GM19239 (cell line): Measurements from ENCODE around the gene RIC8B.

ENCODE experiments used
- DNase-seq: peaks from one replicate; pipeline ENCODE4 v3.0.0; 2011; ENCODE audit warnings: low spot score; ENCODE audit not compliant: insufficient read length
- FAIRE-seq: peaks from 2 replicates; lab custom pipeline; 2011; peaks lifted over from hg19 to GRCh38; lab: Jason Lieb, UNC

The RIC8B gene

GRCh38 chr12:106757623-106758348, 16.7 kb upstream of the RIC8B start:
- no peak for FAIRE-seq
- no peak for DNase-seq

GRCh38 chr12:106758349-106759110, 16.0 kb upstream of the RIC8B start:
- DNase-seq (no peak), FAIRE-seq (no peak)

DNA sequence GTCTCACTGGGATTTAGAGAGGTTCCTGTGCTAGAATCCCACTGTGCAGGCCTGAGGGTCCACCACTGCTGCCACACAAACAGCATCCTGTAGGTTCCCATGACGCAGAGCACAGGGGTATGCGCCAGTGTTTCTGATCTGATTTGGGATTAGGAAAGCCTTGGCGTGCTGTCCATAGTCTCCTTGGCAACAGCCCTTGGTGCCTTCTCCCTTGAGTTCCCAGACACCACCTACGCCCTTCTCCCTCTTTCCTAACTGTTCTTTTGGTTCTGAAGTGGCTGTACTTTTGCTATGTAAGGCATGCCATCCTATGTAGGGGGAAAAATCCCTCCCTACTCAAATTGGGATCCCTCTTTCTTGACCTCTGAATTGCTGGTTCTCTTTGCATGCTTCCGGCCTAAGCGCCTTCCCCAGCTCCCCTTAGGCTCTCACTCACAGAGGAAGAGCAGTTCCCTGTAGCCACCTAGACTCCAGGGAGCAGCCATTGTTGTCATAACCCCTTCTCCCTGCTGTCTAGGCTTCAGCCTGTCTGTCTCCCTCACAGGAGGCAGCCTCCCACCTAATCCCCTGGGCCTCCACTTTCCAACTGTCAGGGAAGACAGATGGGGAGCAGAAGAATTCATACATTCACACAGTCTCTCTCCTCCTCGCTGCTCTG, 14.8 kb upstream of the RIC8B start:
- DNase-seq = no peak
- peak; percentile 33 for FAIRE-seq

DNA sequence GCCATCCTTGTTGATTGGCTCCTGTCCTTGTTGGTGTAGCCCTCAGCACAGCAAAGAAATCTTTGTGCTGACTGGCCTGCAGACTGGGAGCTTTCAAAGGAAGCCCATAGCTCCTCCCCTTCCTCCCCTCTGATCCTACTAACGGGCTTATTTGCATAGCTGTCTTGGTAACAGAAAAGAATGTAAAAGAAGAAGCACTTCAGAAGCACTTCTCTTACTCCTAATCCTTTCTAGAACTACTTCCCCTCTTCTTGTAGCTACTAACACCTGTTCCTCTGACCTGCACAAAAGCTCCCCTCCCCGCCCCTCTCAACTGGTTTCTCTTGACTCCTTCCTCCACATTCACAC, 14.3 kb upstream of the RIC8B start:
- FAIRE-seq (peak; percentile 94), DNase-seq (peak; percentile 61)

GRCh38 chr12:106764220-106764619, 10.3 kb upstream of the RIC8B start:
- FAIRE-seq (no peak), DNase-seq (no peak)

GRCh38 chr12:106764738-106765137, 9.7 kb upstream of the RIC8B start:
- FAIRE-seq (no peak), DNase-seq (no peak)

DNA sequence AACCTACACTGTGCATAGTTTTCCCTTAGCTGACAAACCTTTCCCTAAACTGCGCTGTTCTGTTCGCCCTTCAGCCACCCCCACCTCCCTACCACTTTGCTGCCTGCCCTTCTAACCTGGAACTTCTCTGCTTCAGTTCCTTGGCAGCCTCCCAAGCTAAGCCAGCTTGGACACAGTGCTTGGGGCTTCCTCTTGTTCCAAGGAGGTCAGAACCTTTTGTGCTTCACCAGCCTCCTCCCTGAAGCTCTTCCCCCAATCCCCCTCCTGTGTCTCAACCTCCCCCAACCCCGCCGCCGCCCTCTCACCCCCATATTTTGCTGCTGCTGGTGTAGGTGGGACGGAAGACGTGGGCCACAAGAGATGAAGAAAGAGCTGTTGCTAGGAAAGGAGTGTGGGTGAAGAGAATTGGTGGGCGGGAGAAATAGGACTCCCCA, 8.1 kb upstream of the RIC8B start:
- FAIRE-seq (no peak), DNase-seq (no peak)

DNA sequence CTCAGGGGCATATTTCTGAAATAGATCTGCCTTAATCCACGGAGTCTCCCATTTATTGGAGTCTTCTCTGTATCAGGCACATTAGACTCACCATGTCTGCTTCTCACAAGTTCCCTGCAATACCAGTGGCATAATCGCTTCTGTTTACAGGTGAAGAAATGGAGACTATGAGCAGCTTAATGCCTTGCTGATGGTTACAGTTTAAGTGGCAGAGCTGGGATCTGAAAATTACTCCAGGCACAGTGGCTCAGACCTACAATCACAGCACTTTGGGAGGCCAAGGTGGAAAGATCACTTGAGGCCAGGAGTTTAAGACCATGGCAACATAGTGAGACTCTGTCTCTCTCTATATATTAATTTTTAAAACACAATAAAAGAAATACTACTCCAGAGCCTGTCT, 7.3 kb upstream of the RIC8B start:
- FAIRE-seq (no peak), DNase-seq (no peak)

DNA sequence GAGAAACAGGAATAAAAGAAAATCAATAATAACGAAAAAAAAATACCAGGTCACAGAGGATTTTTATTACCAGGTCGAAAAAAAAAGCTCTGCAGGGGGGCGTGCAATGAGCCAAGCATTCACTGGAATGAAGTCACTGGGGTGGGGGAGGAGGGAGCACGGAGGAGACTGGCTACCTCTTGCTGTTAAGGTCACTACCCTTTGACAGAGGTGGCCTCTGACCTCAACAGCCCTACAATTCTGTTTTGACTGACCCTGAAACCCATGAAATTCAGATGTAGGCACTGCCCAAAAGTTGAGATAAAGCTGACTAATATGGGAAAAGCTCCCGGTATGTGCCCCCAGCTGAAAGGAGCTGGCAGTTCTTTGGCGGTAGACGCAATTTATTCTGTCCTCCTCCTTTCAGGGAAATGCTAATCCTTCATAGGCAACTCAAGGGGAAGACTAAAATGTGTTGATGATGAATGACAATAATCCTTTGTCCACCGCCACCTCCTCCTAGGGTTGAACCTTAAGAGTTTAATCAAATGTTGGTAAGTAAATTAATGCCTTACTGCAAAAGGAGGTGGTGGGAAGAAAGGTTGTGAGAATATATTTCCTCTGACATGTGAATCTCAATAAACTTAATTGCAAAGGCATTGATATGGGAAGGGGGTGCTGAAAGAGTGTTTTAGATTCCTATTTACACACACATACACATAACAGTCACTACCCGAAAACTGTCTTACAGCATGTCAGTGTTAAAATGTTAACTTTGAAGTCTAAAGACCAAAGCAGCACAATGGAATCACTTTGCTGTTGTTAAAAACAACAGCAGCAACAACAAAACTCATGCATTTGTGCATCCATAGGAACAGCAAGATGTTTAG, 6.3 kb upstream of the RIC8B start:
- FAIRE-seq (no peak), DNase-seq (no peak)

DNA sequence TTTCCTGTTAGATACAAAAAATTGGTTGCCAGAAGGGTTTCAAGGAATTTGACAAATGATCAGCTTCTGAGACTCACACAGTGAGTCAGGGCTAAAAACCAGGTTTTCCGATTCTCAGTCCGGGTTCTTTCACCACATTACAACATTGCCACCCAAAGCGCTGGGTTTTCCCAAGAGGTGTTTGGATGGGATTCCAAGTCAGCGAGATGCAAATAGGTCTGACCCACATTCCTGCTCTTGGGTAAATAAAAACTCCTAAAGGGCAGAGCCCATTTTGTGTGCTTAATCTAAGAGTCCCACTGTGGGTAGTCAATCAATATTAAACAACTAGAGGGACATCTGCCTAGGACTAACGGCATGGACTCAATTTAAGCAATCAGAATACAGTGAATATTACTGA, 5.4 kb upstream of the RIC8B start:
- DNase-seq (no peak), FAIRE-seq (no peak)

DNA sequence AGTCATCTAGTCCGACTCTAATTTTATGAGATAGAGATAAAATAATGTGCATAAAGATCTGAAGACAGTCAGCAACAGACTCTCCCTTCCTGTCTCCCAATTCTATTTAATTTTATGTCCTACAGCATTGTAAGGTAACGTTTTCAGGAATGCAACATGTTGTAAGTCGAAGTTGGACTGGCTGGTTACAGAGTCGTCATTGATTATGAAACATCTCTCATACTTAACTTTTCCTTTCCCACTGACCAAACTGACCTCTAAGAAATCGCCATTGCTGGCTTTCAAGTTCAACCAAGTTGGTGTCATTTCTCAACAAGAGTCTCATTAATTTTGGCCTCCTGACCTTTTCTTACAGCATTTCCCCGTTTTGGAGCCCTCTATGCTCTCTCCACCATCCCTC, 4.9 kb upstream of the RIC8B start:
- DNase-seq (no peak), FAIRE-seq (no peak)

GRCh38 chr12:106771425-106771824, 3.1 kb upstream of the RIC8B start:
- no peak for FAIRE-seq
- DNase-seq = no peak

DNA sequence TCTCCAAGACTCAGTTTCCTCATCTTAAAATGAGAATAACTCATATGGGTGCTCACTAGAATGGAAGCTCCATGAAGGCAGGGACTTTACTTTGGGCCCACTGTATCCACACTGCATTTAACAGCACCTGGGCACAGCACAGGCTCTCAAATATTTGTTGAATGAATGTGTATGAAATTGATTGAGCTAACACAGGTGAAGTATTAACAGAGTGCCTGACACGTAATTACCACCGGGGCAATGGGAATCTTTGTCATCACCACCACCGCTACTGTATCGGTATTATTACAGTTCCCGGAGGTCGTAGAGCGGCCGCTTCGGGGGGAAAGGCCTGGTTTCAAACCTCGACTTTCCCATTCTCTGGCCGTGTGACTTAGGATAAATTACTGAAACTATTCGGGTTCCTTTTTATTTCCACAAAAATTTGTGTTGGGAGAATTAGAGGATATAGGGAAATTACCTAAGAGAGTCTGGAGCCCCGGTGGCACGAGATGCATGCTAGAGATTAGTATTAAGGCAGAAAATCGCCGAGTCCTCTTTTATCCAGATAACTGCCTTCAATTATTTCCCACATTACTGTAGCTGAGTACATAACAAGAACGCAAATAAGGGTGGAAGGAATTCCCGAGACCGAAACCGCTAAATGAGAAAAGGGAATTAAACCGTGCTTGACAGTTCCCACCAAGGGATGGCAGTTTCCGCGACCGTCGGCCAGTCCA, 1.0 kb upstream of the RIC8B start:
- FAIRE-seq = peak; percentile 8
- DNase-seq = no peak

DNA sequence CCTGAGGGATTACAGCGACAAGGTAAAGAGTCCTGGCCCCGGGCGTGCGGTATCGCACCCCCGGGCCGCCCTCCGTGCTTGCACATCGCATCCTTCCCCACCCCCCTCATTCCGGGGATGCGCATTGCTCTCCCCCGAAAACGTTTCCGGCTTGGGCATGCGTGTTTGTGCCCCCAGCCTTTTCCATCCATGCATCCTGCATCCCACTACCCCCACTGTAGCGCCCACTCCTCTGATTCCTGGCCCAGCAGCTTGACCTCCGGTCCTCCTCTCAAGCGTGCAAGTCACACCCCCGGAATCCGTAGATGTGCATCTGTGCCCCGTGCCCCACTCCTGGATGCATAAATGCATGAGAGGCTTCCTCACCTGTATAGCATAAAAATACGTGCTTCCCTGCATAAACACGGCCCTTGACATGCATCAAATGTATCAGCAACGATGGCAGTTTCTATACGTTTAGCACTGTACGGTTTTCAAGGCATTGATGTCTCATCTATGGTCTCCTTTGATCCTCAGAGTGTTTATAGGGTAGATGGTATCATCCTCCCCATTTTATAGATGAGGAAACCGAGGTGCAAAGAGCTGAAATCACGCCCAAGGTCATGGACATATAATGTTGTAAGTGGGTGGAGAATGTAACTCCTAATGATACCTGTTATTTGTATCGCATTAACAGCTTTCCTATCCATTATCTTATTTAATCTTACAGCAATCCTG, 484 bp downstream of the RIC8B start:
- DNase-seq (peak; percentile 8), FAIRE-seq (peak; percentile 78)

DNA sequence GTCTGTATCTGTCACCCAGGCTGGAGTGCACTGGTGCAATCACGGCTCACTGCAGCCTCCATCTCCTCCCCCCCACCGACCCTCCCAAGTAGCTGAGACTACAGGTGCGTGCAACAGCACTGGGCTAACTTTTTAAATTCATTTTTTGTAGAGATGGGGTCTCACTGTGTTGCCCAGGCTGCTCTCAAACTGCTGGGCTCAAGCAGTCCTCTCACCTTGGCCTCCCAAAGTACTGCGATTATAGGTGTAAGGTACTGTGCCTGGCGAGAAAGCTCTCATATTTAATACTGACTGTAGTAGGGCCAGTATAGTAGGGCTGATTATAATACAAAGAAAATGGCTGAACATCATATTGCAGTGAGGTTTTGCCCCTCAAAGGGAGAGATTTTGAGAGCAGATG, 2.4 kb downstream of the RIC8B start:
- DNase-seq (no peak), FAIRE-seq (no peak)

- no peak for DNase-seq
- peak; percentile 71 for FAIRE-seq
These were observed 5.6 kb downstream of the RIC8B start for GRCh38 chr12:106780010-106780631.

DNA sequence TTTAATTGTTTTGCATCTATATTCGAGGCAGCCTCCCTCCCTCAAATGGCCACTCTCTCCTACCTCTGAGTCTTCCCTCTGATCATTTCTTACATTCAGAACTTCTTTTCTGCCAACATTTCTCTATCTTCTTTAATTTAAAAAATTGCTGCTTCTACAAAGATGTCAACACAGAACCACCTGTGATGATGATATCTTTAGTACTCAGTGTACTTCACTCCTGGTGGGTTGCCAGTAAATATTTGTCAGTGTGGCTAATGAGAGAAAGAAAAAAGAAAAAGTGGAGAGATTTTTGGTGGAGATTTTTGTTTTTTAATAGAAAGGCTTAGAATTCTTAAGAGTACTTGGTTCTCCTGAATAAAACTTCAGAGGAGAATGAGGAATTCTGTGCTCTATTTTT, 8.1 kb downstream of the RIC8B start:
- FAIRE-seq (no peak), DNase-seq (no peak)

- FAIRE-seq (no peak), DNase-seq (no peak)
These were observed 9.0 kb downstream of the RIC8B start for GRCh38 chr12:106783515-106783914.

DNA sequence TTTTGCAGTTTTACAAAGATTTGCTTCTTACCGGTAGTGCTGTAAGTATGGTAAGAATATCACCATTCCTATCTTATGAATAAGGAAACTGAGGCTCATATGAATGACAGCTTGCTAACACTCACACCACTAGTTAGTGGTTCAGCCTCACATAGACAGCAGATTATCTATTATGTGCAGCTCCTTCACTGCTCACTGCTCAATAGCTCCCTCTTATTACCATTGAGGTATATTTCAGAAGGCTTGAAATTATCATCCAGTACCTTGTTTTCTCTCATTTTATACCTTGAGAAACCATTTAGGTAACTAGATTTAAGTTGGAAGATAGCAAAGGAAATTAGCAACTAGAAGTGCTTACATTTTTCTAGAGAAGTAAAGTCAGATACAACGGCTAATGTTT, 15.5 kb downstream of the RIC8B start:
- DNase-seq (no peak), FAIRE-seq (peak; percentile 77)
